BLaER1 treated with 17β-estradiol and CSF1 and Interleukin-3, amounts not matched to agents 10 nM and 100 nM (cell line): ENCODE measurements around the gene FUT7.
A peak's percentile ranks its signal among the peaks of the same experiment; 100 is the strongest.
"Not testable (repeated sequence)": the region's sequence is repeated elsewhere in the genome, so short reads cannot be mapped to it uniquely, and the experiment has no call there.

Source experiments
- H3K27ac ChIP-seq, 11 experiments: shearing (Covaris generic); formaldehyde crosslinking; 2 replicates each; pipeline ENCODE4 v1.8.1; 2022
- H3K27me3 ChIP-seq, 11 experiments: shearing (Covaris generic); formaldehyde crosslinking; 2 replicates each; pipeline ENCODE4 v1.8.1; 2022
- H3K36me3 ChIP-seq, 11 experiments: shearing (Covaris generic); formaldehyde crosslinking; 2 replicates each; pipeline ENCODE4 v1.8.1; 2022
- H3K4me1 ChIP-seq, 10 experiments: shearing (Covaris generic); formaldehyde crosslinking; 2 replicates each; pipeline ENCODE4 v1.8.1; 2022
- H3K4me2 ChIP-seq, 11 experiments: shearing (Covaris generic); formaldehyde crosslinking; 2 replicates each; pipeline ENCODE4 v1.8.1; 2022
- H3K4me3 ChIP-seq, 10 experiments: shearing (Covaris generic); formaldehyde crosslinking; 2 replicates each; pipeline ENCODE4 v1.8.1; 2022
- H3K9ac ChIP-seq, 11 experiments: shearing (Covaris generic); formaldehyde crosslinking; 2 replicates each; pipeline ENCODE4 v1.8.1; 2022
- H3K9me3 ChIP-seq, 11 experiments: shearing (Covaris generic); formaldehyde crosslinking; replicated peaks in 1 of 11; 2 replicates each; pipeline ENCODE4 v1.8.1; 2022
- H4K20me1 ChIP-seq, 11 experiments: shearing (Covaris generic); formaldehyde crosslinking; 2 replicates each; pipeline ENCODE4 v1.8.1; 2022
- Cebpa-rat ChIP-seq, 11 experiments: shearing (Covaris generic); IDR thresholded peaks; 2 replicates each; pipeline ENCODE4 v1.8.1; 2022

The FUT7 gene

GRCh38 chr9:137034709-137035506, 3.0 kb upstream of the FUT7 start:
- Histone ChIP-seq H3K36me3 (peaks cover 26 to 63% (median 48%) of the 10 kb centered on the region in 11 experiments), H3K4me1 (peaks cover 34 to 76% (median 66%) of the 10 kb centered on the region in 10 experiments), H3K9me3 (no peaks in the 10 kb centered on the region), H3K4me2 (peak overlapping the region; percentile 82 to 97 (median 92)), H3K27ac (peak overlapping the region in 10 of 11 experiments; percentile 38 to 97 (median 78); a peak in 20 of 22 replicates), H3K9ac (peak overlapping the region; percentile 42 to 82 (median 72)), H3K4me3 (peak overlapping the region; percentile 26 to 81 (median 62); a peak in 18 of 20 replicates), H4K20me1 (peaks cover 0 to 53% (median 41%) of the 10 kb centered on the region in 11 experiments; a peak in 19 of 22 replicates), H3K27me3 (no peaks in the 10 kb centered on the region)
- TF ChIP-seq Cebpa-rat (IDR thresholded peaks at IDR 0.05): no peak

DNA sequence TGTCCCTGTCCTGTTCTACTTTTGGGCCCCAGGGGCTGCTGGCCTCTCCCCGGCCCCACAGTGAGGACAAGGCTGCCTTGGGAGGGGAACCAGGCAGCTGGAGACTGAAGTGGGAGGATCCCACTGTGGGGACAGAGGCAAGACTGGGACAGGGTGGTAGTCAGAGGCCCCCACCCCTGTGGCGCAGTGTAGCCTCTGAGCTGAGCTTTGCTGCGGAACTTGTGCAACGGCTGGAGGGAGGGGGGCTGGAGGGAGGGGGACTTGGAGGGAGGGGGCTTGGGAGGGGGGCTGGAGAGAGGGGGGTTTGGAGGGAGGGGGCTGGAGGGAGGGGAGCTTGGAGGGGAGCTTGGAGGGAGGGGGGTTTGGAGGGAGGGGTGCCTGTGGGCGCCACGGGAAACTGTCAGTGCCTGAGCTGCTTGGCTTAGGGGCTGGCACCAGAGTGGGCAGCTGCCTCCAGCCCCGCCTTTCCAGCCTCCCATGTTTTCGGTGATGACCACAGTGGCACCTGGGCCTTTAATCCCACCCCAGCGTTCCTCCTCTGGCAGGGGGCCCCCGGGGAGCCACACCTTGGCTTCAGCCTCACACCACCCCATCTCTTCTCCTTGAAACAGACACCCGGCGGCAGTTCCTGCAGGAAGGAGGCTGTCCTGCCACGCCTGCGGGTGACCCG, 2.3 kb upstream of the FUT7 start:
- Histone ChIP-seq H3K9me3 (no peaks in the 10 kb centered on the region), H3K9ac (peak overlapping the region; percentile 76 to 92 (median 88)), H3K4me3 (peak overlapping the region; percentile 46 to 84 (median 74); a peak in 19 of 20 replicates), H3K4me2 (peak overlapping the region; percentile 91 to 100 (median 98)), H3K27me3 (no peaks in the 10 kb centered on the region), H3K4me1 (peaks cover 35 to 79% (median 70%) of the 10 kb centered on the region in 10 experiments), H3K27ac (peak overlapping the region in 10 of 11 experiments; percentile 72 to 98 (median 94); a peak in 20 of 22 replicates), H4K20me1 (peaks cover 0 to 47% (median 35%) of the 10 kb centered on the region in 11 experiments; a peak in 19 of 22 replicates), H3K36me3 (peaks cover 18 to 60% (median 40%) of the 10 kb centered on the region in 11 experiments)
- TF ChIP-seq Cebpa-rat (IDR thresholded peaks at IDR 0.05): 0 out of 22 replicates have a peak, but pooled peaks of 2 of the 11 experiments have one; percentile 8 to 12

DNA sequence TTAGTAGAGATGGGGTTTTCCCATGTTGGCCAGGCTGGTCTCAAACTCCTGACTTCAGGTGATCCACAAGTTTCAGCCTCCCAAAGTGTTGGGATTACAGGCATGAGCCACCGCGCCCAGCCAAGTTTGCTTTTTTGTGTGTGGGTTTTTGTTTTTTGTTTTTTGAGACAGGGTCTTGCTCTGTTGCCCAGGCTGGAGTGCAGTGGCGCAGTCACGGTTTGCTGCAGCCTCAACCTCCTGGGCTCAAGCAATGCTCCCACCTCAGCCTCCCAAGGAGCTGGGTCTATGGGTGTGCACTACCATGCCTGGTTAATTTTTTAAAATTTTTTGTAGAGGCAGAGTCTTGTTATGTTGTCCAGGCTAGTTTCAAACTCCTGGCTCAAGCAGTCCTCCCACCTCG, 1.6 kb upstream of the FUT7 start:
- peaks cover 13 to 56% (median 33%) of the 10 kb centered on the region in 11 experiments for H3K36me3 ChIP-seq
- H3K4me1 ChIP-seq: peaks cover 42 to 81% (median 74%) of the 10 kb centered on the region in 10 experiments
- H3K27me3 ChIP-seq, H3K9me3 ChIP-seq: not testable (repeated sequence)
- peaks cover 0 to 47% (median 35%) of the 10 kb centered on the region in 11 experiments; a peak in 18 of 22 replicates for H4K20me1 ChIP-seq
- peak overlapping the region; percentile 46 to 84 (median 74); a peak in 19 of 20 replicates for H3K4me3 ChIP-seq
- peak overlapping the region; percentile 76 to 92 (median 88) for H3K9ac ChIP-seq
- H3K4me2 ChIP-seq: peak overlapping the region; percentile 91 to 100 (median 98)
- peak overlapping the region in 10 of 11 experiments; percentile 72 to 98 (median 94); a peak in 20 of 22 replicates for H3K27ac ChIP-seq

GRCh38 chr9:137032858-137033257, 970 bp upstream of the FUT7 start:
- Histone ChIP-seq H4K20me1 (peaks cover 0 to 44% (median 32%) of the 10 kb centered on the region in 11 experiments; a peak in 18 of 22 replicates), H3K27me3 (no peaks in the 10 kb centered on the region), H3K4me1 (peaks cover 44 to 83% (median 74%) of the 10 kb centered on the region in 10 experiments), H3K9me3 (no peaks in the 10 kb centered on the region), H3K4me2 (peak overlapping the region; percentile 91 to 100 (median 98)), H3K9ac (peak overlapping the region; percentile 76 to 92 (median 88)), H3K4me3 (peak overlapping the region; percentile 46 to 84 (median 74)), H3K36me3 (peaks cover 7 to 50% (median 27%) of the 10 kb centered on the region in 11 experiments; a peak in 20 of 22 replicates), H3K27ac (peak overlapping the region; percentile 64 to 98 (median 93))
- TF ChIP-seq Cebpa-rat (IDR thresholded peaks at IDR 0.05): no peak

DNA sequence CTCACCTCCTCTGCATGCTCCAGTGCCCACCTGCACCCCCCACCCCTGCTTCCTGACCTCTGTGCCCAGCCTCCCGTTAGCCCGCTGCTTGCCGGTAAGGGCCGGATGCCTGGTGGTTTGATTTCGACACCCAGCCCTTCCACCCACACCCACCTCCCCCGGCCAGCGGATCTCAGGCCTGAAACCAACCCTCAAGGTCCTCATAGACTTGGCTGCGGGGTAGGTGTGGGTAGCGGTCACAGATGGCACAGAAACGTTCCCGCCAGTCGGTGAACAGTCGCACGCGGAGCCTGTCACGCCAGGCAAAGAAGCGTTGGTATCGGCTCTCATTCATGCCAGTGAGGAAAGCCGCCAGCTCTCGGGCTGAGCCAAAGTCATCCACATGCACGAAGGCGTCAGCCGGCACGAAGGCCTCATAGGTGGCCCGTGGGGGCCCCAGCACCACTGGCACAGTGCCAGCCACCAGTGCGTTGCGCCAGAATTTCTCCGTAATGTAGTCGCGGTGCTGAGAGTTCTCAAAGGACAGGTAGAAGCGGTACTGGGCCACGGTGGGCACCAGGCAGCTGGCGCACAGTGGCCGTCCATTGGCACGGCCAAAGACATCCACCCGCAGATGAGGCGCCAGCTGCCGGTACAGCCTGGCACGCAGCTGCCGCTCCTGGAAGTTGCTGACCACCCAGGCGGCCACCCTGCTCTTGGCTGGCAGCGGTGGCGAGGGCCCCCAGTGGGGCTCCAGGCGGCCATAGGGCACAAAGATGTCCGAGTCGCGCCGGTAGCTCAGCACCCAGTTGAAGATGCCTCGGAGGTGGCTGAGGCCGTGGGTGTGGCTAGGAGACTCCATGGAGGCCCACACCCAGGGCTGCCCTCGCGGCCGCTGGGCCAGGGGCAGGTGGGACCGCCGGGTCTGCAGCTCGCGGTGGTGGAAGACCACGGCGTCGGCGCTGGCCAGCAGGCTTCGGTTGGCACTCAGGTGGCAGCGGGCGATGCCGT, 1.1 kb downstream of the FUT7 start:
- TF ChIP-seq Cebpa-rat (IDR thresholded peaks at IDR 0.05): peak in 9 of 11 experiments; percentile 41 to 87 (median 76); a peak in 16 of 22 replicates
- Histone ChIP-seq H3K4me1 (peaks cover 51 to 96% (median 85%) of the 10 kb centered on the region in 10 experiments), H4K20me1 (peaks cover 9 to 44% (median 31%) of the 10 kb centered on the region in 11 experiments; a peak in 19 of 22 replicates), H3K9me3 (no peaks in the 10 kb centered on the region), H3K4me2 (peak overlapping the region; percentile 91 to 100 (median 98)), H3K9ac (peak overlapping the region; percentile 76 to 92 (median 88)), H3K36me3 (peaks cover 0 to 29% (median 11%) of the 10 kb centered on the region in 11 experiments; a peak in 12 of 22 replicates), H3K4me3 (peak overlapping the region; percentile 65 to 84 (median 74); a peak in 19 of 20 replicates), H3K27me3 (no peaks in the 10 kb centered on the region), H3K27ac (peak overlapping the region; percentile 64 to 98 (median 93))

DNA sequence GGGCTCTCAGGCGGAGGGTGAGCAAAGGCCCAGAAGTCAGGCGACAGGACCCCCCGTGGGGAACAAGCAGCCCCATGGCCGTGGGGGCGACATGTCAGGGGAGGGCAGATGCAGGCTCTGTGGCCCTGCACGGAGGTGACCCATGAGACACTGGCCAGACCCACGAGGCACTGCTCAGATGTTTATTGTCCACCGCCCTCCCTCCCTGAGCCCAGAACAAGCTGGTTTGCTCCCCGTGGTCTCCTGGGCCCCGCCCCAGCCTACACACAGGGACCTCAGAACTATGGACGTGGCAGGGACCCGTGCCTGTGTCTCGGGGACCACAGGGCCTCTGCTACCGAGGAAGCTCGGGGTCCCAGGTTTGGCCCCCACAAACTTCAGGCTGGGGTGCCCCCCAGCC, 1.9 kb downstream of the FUT7 start:
- Histone ChIP-seq H3K27ac (peak overlapping the region; percentile 64 to 98 (median 93)), H3K27me3 (no peaks in the 10 kb centered on the region), H3K36me3 (peaks cover 0 to 24% (median 7%) of the 10 kb centered on the region in 11 experiments; a peak in 9 of 22 replicates), H3K4me1 (peaks cover 51 to 96% (median 85%) of the 10 kb centered on the region in 10 experiments), H3K4me2 (peak overlapping the region; percentile 91 to 100 (median 98)), H3K9me3 (no peaks in the 10 kb centered on the region), H3K9ac (peak overlapping the region; percentile 76 to 92 (median 88)), H4K20me1 (peaks cover 3 to 44% (median 31%) of the 10 kb centered on the region in 11 experiments; a peak in 18 of 22 replicates), H3K4me3 (peak overlapping the region; percentile 65 to 84 (median 74))
- no peak for TF ChIP-seq Cebpa-rat (IDR thresholded peaks at IDR 0.05)

DNA sequence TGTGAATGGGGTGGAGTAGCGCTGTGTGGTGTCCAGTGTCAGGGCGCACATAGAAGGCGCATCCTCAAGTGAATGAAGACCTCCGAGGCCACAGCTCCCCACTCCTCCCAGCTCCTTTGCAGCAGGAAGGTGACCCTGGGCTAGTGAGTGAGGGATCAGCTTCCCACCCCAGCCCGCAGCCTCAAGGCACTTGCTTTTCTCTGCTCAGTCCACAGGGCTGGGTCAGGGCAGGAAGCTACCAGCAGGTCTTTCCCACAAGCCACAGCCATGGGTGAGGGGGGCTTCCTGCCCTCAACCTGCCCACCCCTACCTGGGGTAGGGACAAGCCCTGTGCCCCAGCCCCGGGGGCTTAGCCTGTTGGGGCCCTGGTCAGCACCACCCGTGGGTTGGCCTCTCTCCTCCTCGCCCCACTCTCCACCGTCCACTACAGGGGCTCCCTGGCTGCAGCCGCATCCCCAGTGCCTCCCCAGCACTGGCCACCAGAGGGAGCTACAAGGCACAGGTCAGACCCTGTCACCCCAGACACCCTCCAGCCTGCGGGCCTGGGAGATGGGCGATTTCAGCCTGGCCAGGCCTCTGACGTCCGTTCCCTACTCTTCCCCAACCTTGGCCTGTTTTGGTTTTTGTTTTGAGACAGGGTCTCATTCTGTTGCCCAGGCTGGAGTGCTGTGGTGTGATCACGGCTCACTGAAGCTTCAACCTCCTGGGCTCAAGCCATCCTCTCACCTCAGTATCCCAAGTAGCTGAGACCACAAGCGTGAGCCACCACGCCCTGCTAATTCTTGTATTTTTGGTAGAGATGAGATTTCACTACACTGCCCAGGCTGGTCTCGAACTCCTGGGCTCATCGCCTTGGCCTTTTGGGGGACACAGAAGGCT, 2.6 kb downstream of the FUT7 start:
- H3K4me2 ChIP-seq: peak overlapping the region; percentile 91 to 100 (median 98)
- H3K9me3 ChIP-seq: no peaks in the 10 kb centered on the region
- peaks cover 0 to 24% (median 7%) of the 10 kb centered on the region in 11 experiments; a peak in 9 of 22 replicates for H3K36me3 ChIP-seq
- H3K9ac ChIP-seq: peak overlapping the region; percentile 76 to 92 (median 88)
- H3K4me3 ChIP-seq: peak overlapping the region; percentile 65 to 84 (median 74)
- TF ChIP-seq Cebpa-rat (IDR thresholded peaks at IDR 0.05): no peak
- H3K27ac ChIP-seq: peak overlapping the region; percentile 64 to 98 (median 93)
- H4K20me1 ChIP-seq: peaks cover 3 to 48% (median 34%) of the 10 kb centered on the region in 11 experiments; a peak in 18 of 22 replicates
- peaks cover 50 to 96% (median 82%) of the 10 kb centered on the region in 10 experiments for H3K4me1 ChIP-seq
- no peaks in the 10 kb centered on the region for H3K27me3 ChIP-seq
